ENCODE data around the gene MYH14.

Gene MYH14

DNA sequence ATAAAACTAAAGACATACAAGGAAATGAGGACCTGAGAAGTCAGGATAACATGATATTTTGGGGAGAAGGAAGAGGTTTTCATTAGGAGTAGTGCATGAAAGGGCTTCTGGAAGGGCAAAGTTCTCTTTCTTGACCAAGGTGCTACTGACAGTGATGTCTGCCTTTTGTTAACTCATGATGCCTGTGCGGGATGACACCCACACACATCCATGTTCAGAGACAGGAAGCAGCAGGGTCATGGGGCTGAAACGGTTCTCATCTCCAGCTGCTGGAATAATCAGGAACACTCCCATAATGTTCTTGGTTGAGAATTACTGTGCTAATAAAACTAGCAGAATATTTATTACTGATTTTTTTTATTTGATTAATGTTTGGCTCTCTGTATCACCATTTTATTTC, 96.6 kb downstream of the MYH14 start:
- no peak for DNase-seq

DNA sequence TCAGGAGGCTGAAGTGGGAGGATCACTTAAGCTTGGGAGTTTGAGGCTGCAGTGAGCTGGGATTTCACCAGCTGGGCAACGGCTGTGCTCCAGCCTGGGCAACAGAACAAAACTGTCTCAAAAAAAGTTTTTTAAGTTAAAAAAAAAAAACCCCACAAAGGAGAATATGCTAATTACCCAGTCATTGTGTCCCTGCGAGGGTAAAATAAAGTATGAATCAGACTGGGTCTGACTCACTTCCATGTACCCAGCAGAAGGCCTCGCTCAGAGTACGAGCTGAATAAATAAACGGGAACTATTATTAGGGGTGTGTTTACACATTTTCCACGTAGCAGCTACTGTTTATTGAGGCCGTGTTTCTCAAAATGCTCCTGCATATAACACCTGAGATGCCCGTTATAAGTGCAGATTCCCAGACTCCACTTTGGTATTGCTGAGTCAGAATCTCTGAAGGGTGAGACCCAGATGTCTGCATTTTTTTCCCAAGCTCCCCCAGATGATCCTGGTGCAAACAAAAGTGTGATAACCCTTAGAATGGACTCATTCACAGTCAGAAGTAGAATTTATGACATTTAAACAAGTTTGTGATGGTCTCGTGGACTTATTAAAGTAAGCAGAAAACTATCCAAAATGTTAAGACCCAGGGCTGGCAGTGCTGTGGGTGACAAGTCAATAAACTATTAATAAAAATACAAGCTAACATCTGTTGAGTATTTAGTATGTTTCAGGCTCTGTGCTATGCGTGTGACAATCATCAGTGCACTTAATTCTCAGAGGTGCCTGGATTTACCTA, 97.6 kb downstream of the MYH14 start:
- no peak for DNase-seq

DNA sequence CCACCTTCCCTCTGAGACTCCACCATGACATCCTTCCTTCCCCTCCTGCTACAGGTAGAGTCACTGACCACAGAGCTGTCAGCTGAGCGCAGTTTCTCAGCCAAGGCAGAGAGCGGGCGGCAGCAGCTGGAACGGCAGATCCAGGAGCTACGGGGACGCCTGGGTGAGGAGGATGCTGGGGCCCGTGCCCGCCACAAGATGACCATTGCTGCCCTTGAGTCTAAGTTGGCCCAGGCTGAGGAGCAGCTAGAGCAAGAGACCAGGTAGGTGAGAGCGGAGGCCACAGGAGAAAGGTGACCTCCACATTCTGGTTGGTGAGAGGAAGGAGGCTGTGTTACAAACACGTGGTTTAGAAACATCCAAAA, 98.2 kb downstream of the MYH14 start:
- DNase-seq: no peak

DNA sequence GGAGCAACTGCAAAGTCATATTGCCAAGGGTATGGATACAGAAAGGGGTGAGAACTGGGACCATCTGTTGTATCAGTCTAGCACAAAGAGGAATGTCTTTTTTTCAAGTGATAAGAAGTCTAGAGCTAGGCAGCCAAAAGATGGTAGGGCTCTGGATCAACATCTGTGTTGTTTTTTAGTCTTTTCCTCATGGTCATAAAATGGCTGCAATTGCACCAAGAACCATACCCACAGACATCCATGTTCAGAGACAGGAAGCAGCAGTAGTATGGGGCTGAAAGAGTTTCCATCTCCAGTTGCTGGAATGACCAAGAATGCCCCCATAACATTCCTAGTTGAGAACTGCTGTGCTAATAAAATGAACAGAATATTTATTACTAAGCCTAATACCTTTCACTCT, 100.1 kb downstream of the MYH14 start:
- no peak for DNase-seq

DNA sequence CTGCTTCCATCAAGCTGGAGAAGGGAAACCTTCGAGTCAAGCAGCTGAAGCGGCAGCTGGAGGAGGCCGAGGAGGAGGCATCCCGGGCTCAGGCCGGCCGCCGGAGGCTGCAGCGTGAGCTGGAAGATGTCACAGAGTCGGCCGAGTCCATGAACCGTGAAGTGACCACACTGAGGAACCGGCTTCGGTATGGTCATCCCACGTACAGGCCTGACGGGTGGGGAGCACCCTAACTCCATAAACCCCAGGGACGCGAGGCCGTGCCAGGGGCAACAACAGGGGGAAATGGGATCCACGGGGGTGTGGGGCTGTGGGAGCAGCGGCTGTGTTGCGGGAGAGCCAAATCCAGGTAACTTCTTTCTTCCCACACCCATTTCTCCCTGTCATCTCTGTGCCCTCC, 105.6 kb downstream of the MYH14 start:
- DNase-seq: no peak

DNA sequence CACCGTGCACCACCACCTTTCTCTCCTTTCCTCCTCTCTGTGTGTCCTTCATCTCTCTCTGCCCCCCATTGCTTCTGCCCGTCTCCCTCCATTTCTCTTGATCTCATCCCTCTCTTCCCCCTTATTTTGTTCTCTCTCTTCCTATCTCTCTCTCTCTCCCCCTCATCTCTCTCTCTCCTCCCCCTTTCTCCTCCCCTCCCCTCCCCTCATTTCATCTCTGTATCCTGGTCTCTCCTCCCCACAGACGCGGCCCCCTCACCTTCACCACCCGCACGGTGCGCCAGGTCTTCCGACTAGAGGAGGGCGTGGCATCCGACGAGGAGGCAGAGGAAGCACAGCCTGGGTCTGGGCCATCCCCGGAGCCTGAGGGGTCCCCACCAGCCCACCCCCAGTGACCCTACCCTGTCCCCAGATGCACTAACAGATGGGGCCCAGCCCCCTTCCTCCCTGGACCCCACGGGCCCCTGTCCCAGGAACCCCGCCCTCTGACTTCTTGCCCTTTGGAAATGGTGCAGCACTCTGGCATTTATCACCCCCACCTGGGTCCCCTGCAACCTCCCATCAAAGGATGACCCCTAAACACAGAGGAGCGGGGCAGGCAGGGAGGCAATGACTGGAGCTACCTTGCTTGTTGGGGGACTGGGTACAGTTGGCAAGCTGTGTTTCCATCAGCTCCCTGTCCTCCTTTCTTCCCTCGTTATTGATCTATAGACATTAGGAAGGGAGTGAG, 106.1 kb downstream of the MYH14 start:
- no peak for DNase-seq

DNA sequence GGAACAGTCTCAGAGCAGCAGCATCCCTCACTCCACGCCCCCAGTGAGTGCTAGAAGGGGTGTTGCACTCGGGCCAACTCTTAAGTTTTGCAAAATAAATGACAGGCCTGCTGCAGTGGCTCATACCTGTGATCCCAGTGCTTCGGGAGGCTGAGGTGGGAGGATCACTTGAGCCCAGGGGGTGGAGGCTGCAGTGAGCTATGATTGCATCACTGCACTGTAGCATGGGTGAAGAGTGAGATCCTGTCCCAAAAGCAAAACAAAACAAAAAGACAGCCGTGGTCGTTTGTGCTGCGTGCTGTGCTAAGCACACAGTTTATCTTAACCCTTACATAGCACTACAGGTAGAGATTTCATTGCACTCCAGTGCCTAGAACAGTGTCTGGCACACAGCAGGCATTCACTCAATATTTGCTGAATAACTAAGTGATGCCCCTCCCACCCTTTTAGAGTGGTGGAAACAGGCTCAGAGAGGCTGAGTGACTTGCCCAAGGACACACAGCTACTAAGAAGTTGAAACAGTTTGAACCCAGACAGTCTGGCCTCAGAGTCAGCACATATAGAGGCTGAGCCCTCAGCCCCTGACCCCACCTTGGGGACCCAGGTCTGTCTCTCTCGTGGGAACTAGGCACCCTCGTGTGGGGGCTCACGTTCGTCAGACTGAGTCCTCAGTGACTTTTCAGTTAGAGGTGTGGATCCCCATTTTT, 107.5 kb downstream of the MYH14 start:
- no peak for DNase-seq

DNA sequence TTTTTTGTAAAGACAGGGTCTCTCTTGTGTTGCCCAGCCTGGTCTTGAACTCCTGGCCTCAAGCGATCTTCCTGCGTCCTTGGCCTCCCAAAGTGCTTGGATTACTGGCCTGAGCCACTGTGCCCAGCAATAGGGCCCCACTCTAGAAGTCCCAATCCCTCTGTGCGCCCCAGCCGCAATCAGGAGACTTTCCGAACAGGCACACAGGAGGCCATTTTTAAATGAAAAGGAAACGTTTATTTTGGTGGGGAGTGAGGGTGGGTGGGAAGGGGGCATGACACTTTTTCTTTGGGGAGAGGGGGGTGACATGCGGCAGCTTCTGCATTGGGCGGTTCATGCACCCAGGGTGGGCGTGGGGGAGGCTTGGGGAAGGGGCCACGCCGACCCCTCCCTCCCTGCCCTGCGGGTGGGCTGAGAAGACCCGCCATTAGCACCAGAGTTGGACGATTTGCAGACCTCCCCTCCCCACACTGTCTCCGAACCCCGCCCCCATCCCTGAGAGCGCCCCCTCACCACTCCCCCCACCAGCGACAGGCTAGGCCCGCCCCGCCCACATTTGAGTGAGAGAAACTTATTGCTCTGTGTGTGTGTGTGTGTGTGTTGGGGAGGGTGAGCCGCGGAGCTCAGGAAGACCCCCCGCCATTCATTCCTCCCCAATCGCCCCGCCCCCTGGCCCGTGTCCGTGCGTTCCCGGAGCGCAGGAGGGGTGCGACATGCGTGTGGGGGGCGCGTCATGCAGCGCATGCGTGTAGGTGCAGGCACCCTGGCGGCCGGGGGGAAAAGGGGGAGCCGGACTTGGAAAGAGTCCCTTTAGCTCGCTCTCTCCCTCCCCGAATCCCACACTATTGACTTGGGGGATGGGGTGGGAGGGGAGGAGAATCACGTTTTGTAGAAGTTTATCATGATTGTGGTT, 108.6 kb downstream of the MYH14 start:
- DNase-seq: peak; percentile 41 to 82

DNA sequence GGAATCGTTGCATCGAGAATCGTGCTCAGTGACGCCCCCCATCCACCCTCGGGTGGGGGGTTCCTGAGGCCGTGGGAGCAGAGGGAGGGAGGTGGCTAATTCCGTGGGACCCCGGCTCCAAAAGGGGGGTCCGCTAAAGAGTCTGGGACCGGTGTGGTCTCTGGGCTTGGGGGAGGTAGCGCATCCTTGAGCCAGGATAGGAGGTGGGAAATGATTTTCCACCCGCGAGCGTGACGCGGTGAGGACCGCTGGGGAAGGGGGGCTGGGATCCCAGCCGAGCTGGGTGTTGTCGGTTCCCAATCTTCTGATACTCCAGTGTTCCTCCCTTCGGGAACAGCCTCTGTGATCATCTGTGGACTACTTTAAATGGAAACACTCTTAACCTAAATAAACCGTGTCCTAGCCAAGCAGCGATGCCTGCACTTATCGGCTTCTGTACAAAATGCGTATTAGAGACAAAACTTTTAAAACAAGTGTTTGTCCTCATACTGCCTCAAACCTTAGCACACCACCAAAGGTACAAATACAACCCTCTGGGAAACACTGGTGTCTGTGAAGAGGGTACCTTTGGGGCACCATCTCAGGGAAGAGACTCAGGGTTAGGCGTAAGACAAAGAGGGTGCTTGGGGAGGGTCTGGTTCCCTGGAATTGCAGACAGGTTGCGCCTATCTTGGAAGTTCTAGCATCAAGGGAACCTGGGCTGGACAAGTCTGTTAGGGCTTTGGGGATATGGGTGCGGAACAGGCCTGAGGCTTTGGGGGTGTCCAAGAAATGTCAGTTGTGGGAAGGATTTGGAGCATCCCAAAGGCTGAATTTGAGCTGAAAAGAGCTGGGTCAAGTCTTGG, 109.8 kb downstream of the MYH14 start:
- DNase-seq: no peak

DNA sequence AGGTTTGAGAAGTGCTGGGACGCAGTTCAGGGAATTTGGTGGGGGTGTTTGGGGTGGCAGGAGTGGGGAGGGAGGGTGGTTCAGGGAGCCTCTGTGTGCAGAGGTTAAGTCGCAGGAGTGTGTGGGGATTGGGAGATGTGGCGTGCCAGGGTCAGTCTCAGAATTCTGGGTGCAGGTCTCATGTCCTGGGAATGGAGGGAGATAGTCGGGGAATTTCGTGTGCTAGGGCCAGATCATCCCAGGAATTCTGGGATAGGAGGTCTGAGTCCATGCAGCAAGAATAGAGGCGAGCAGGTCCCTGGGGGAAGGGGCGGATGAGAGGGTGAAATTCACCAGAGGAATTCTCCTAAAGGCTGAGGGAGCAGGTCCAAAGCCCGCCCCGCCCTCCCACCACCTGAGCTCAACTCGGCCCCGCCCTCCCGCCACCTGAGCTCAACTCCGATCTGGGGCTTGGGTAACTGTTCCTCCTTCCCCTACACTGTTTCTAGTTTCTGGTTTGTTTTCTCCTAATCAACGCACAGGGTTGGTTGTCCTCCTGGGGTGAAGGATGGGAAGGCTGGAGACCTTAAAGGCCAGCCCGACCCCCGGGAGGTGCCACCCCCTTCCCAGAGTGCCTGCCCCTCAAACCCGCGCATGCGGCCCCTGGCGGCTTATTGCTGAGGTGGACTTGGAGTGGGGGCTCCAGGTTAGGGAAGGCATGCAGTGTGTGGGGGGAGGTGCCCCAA, 110.6 kb downstream of the MYH14 start:
- no peak for DNase-seq

DNA sequence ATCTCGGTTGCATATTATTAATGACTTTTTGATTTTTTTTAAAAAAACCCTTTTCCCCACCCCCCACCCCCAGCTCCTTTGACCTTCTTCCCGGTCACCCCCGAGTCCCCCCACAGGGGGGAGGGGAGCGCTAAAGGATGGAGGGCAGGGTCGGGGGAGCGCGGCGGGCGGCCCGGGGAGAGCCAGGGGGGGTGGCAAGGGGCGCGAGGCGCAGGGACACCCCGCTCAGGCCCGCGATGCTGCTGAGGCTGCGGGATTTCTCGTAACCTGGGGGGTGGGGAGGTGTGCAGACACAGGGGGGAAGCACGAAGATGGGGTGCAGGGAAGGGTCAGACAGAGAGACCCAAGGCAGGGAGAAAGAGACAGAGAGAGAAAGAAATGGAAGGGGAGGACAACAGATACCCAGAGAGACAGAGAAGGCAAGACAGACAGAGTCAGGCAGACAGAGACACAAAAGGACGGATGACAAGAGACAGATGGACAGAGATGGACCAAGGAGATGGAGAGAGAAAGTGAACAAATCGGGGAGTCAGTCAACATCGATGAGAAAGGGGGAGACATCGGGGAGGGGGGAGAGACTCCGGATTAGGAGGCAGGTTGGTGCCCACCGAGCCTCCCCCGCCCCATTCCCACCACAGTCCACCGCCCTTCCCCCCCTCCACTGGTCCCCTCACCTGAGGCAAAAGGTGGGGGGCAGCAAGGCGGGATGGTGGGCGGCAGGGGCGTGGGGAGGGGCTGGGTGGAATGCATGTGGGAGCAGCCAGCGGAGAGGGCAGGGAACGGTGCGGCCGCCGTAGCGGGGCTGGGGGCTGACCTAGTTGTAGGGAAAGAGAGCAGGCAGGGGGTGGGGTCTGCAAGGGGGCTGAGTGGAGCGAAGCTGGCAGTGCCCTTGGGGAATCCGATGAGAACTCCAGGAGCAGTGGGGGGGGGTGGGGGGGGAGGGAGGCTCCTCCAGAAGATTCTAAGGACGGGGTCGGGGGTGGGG, 111.6 kb downstream of the MYH14 start:
- no peak for DNase-seq

DNA sequence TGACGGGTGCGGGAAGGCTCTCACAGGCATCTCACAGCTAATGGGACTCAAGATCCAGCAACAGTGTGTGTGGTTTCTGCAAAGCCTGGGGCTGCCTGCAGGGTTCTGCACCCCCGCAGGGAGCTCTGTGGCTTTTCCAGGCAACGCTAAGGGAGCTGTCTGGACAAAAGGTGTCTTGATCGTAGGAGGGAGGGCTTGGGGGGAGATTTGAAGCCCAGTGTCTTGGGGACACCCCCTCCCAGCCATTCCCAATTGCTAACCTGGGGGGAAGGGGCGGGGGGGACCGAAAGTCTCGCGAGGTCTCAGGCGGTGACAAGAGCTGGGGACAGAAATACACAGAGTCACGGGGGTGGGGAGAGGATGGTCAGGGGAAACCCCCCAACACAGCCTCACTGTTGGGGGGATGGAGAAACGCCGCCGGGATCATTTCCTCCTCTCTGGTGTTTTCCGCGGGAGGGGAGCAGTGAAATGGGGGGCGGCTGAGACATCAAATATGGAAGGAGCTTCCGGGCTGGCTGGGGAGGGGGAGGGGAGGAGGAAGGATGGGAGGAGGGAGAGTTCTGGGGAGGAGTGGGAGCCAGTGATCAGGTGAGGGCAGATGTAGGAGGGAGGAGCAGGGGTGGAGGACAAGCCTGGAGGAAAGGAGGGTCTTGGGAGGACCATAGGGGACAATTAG, 112.5 kb downstream of the MYH14 start:
- DNase-seq: no peak

DNA sequence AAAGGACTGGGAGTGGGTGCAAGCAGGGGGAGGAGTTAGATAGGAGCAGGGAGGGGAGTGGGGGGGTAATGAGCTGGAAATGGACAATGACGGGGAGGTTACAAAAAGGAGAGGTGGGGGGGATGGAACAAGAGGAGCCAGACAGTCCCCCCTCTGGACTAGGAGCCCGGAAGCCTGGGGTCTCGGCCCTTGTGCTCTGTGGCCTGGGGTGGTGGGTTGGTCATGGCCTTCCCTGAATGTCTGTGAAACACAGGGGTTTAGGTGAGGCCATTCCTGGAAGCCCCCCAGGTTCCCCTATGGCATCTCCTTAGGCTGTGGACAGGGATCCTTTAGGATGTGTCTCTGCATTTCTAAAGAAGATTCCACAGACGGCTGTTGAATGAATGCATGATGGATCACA, 113.7 kb downstream of the MYH14 start:
- DNase-seq: no peak

DNA sequence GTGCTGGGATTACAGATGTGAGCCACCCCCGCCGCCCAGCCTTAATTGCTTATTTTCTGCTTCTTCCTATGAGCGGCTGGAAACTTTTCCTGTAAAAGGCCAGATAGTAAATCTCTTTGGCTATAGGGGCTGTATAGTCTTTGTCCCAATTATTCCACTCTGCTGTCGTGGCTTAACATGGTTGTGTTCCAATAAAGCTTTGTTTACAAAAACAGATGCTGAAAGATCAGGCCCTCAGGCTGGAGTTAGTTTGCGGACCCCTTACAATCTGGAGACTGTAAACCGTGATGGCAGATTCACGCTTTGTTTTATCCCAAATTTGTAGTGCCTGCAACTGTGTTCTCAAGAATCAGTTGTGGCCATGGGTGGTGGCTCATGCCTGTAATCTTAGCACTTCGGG, 115.0 kb downstream of the MYH14 start:
- no peak for DNase-seq

DNA sequence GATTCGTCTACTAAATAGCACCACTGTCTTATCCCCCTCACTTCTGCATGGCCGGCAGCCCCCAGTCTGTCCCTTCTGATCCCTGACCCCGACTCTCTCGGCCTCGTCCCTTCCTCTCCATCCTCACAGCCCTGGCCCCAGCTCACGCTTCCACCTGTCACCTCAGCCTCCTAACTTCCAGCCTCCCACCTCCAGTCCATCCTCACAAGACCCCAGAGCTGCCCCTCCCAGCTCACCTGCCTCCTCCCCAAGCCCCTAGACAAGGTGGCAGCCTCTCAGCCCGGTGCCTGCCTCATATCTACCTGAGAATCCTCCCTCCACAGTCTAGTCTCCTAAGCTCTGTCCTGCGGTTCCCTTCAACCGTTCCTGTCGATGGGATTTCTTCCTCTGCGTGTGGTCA, 115.7 kb downstream of the MYH14 start:
- DNase-seq: no peak

DNA sequence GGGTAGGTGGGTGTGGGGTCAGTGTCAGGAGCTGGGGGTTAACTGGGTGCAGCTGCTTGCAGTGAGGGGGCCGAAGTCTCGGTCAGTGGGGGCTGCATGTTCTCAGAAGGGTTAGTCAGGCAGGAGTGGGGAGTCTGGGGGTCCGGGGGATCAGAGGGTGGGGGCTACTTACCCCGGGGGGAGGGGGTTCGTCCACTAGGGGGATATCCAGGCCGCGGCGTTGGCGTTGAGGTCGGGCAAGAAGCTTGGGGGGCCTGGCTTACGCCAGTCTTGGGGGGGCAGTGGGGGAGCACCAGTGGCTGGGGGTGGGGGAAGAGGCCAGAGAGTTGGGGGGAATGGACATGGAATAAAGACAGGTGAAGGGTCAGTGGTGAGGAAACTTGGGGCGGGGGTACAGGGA, 116.6 kb downstream of the MYH14 start:
- no peak for DNase-seq

DNA sequence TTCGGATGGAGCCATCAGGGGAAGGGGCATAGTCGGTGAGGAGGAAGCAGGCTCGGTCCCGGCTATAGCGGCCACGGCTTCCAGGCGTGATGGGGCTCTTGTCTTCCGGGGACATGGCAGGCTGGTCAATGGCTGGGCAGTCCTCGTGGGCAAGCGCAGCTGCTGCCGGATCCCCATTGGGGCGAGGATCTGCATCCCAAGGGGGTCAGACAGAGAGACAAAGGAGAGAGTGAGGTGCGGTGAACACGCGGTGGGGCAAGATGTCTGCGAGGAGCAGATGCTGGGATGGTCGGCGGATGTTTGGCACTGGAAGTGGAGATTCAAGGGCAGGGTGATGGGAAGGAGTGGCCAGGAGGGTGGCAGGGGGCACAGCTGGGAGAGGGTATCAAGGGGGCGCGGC, 117.2 kb downstream of the MYH14 start:
- no peak for DNase-seq

DNA sequence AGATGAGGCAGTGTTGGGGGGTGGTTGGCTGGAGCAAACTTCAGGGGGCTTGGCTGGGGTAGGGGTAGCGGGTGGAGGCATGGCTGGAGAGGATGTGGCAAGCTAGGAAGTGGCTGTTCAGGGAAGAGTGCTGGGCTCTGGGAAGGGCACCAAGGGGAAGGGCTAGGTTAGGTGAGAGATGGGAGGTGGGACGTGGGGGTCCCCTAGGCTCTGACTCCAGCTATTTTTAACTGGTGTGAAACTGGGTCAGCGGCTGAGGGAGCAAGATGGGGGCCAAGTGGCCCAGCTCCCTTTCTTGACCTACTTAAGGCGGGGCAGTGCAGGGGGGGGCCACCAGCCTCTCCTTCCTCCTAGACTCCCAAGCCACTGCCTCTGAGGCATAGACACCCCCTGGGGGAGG, 118.4 kb downstream of the MYH14 start:
- no peak for DNase-seq

DNA sequence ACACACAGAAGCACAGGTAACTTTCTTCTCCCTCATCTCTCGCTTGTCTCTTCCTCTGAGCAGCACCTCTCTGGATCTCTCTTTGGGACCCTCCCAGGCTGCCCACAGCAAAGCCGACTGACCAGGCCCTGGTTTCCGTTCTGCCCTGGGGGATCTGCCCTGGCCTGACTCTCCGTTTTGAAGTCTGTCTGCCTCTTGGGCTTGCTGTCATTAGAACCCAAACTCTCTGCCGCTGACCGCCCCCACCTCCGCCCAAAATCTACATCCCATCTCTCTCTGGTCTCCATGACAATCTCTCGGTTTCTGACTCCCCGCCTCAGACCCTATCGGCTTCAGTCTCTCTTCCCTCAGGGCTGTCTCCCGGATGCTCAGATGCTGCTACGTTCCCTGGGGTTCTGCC, 118.8 kb downstream of the MYH14 start:
- DNase-seq: no peak
